HepG2 (cell line): ENCODE data around the gene C21orf58. TPM values are rescaled to one million over a fixed set of nuclear protein-coding genes. Genes with fewer than 3 reads are reported as not detected.

ENCODE experiments used
- ATAC-seq: fragments of 200-7000 bp; cut with Tn5 transposase; 3 replicates; pipeline ENCODE4 v1.9.1; 2020; ENCODE audit warnings: mild to moderate bottlenecking, moderate library complexity
- BruUV-seq: library from RNA; stranded (reverse); fragments of 400-500 nt; replicated peaks from 2 replicates; lab custom pipeline; 2021; lab: Mats Ljungman, UMichigan
- CTCF ChIA-PET: fragments of 300-600 bp; formaldehyde crosslinking; extraction: SDS; loops from one replicate; lab custom pipeline; 2021; ENCODE audit warnings: low total read pairs, inconsistent platforms, low intra/inter-chr PET ratio; lab: Yijun Ruan, JAX
- POLR2A ChIA-PET: fragments of 350-600 bp; sonication (Branson Sonifier 250); formaldehyde crosslinking; loops from one replicate; lab custom pipeline; 2020; ENCODE audit warnings: antibody characterized with exemption, inconsistent platforms; lab: Yijun Ruan, JAX
- DNase-seq: peaks from one replicate; pipeline ENCODE4 v3.0.0-alpha.2; 2015; ENCODE audit warnings: low spot score
- FAIRE-seq: peaks from 3 replicates; lab custom pipeline; 2011; peaks lifted over from hg19 to GRCh38; lab: Jason Lieb, UNC
- H2AFZ ChIP-seq: one replicate; pipeline ENCODE4 v1.6.1; 2011; ENCODE audit warnings: low read length, inconsistent platforms
- H3K27ac ChIP-seq: fragments of 300-600 bp; 3 replicates; pipeline ENCODE4 v1.8.0; 2011; ENCODE audit warnings: mixed run types, mild to moderate bottlenecking, mixed read lengths, low read length, inconsistent platforms; ENCODE audit not compliant: insufficient read depth; ENCODE audit errors: extremely low read length
- H3K27me3 ChIP-seq, 2 experiments: fragments of 200-600 bp in 1 of 2; 2 replicates in 1 of 2; 3 replicates in 1 of 2; pipeline versions ENCODE4 v1.6.0 to v1.8.0; 2011; ENCODE audit warnings: low read length in 2 of 2, mild to moderate bottlenecking in 2 of 2, moderate library complexity in 2 of 2, inconsistent platforms in 1 of 2; ENCODE audit not compliant: insufficient read depth in 2 of 2, control insufficient read depth in 1 of 2
- H3K36me3 ChIP-seq, 2 experiments: fragments of 200-600 bp in 1 of 2; replicated peaks in 1 of 2; 2 replicates in 1 of 2; 3 replicates in 1 of 2; pipeline versions ENCODE4 v1.5.1 to v1.8.0; 2011; ENCODE audit warnings: low read length in 2 of 2, inconsistent platforms in 1 of 2; ENCODE audit not compliant: insufficient read depth in 2 of 2, control insufficient read depth in 1 of 2
- H3K4me1 ChIP-seq: 2 replicates; pipeline ENCODE4 v1.5.1; 2012; ENCODE audit warnings: low read length, inconsistent platforms; ENCODE audit not compliant: insufficient read depth
- H3K4me2 ChIP-seq: 2 replicates; pipeline ENCODE4 v1.6.0; 2011; ENCODE audit warnings: low read depth, low read length, inconsistent platforms
- H3K4me3 ChIP-seq, 3 experiments: fragments of 200-600 bp in 1 of 3; sonication (generic), shearing (Covaris generic) in 1 of 3; replicated peaks in 1 of 3; 2 replicates each; pipeline ENCODE4 v1.5.1; 2011 to 2016; ENCODE audit warnings: low read length in 3 of 3, inconsistent platforms in 2 of 3, low read depth in 2 of 3, mild to moderate bottlenecking in 2 of 3, control low read depth in 1 of 3, mixed read lengths in 1 of 3; ENCODE audit not compliant: insufficient read depth in 1 of 3
- H3K79me2 ChIP-seq: one replicate; pipeline ENCODE4 v1.6.1; 2011; ENCODE audit warnings: low read length, inconsistent platforms; ENCODE audit not compliant: insufficient read depth
- H3K9ac ChIP-seq: 2 replicates; pipeline ENCODE4 v1.6.0; 2011; ENCODE audit warnings: mild to moderate bottlenecking, low read depth, low read length, inconsistent platforms; ENCODE audit not compliant: insufficient read depth
- H3K9me3 ChIP-seq: 2 replicates; pipeline ENCODE4 v1.5.1; 2012; ENCODE audit warnings: mild to moderate bottlenecking, low read length
- H4K20me1 ChIP-seq: 2 replicates; pipeline ENCODE4 v1.6.0; 2011; ENCODE audit warnings: inconsistent platforms, mild to moderate bottlenecking, low read length, moderate library complexity; ENCODE audit not compliant: insufficient read depth
- AHR ChIP-seq: IDR thresholded peaks from 2 replicates; pipeline ENCODE4 v1.6.1; 2018; ENCODE audit warnings: missing genetic modification reagents, missing compliant biosample characterization
- DMAP1 ChIP-seq: IDR thresholded peaks from 2 replicates; pipeline ENCODE4 v1.6.1; 2016
- DNMT3B ChIP-seq: conservative IDR thresholded peaks from 2 replicates; pipeline ENCODE4 v1.6.1; 2016; ENCODE audit warnings: missing biosample characterization, control low read depth
- ETV5 ChIP-seq: IDR thresholded peaks from 2 replicates; pipeline ENCODE4 v1.6.1; 2018; ENCODE audit warnings: missing biosample characterization, missing genetic modification reagents, inconsistent platforms, borderline replicate concordance
- FOSL2 ChIP-seq: sonication (generic); formaldehyde crosslinking; IDR thresholded peaks from 2 replicates; pipeline ENCODE4 v1.4.0; 2020; ENCODE audit warnings: missing genetic modification reagents
- GLI4 ChIP-seq: sonication (generic); formaldehyde crosslinking; IDR thresholded peaks from 2 replicates; pipeline ENCODE4 v1.5.1; 2020; ENCODE audit warnings: missing genetic modification reagents, mild to moderate bottlenecking, moderate library complexity, borderline replicate concordance
- HNF4G ChIP-seq, 2 experiments: sonication (generic) in 1 of 2; formaldehyde crosslinking in 1 of 2; IDR thresholded peaks; 2 replicates each; pipeline versions ENCODE4 v1.4.0 to v1.6.1; 2011 to 2020; ENCODE audit warnings: borderline replicate concordance in 2 of 2, low read depth in 2 of 2, mild to moderate bottlenecking in 2 of 2, low read length in 1 of 2, missing genetic modification reagents in 1 of 2, moderate library complexity in 1 of 2
- ISL2 ChIP-seq: sonication (generic); formaldehyde crosslinking; IDR thresholded peaks from 2 replicates; pipeline ENCODE4 v1.5.0; 2020; ENCODE audit warnings: missing genetic modification reagents
- MIXL1 ChIP-seq: IDR thresholded peaks from 2 replicates; pipeline ENCODE4 v1.6.1; 2016
- MTA3 ChIP-seq: sonication (generic); formaldehyde crosslinking; IDR thresholded peaks from 2 replicates; pipeline ENCODE4 v1.4.0; 2020; ENCODE audit warnings: missing genetic modification reagents
- PHF20 ChIP-seq: sonication (generic); formaldehyde crosslinking; IDR thresholded peaks from 2 replicates; pipeline ENCODE4 v1.5.0; 2020; ENCODE audit warnings: mild to moderate bottlenecking, missing genetic modification reagents
- SNAI1 ChIP-seq: sonication (generic); formaldehyde crosslinking; IDR thresholded peaks from 2 replicates; pipeline ENCODE4 v1.5.0; 2020; ENCODE audit warnings: mild to moderate bottlenecking, missing genetic modification reagents, borderline replicate concordance
- TBX3 ChIP-seq: fragments of 450-650 bp; IDR thresholded peaks from 2 replicates; pipeline ENCODE4 v1.6.1; 2017; ENCODE audit warnings: antibody characterized with exemption, mild to moderate bottlenecking, inconsistent platforms, borderline replicate concordance
- ZFP36L2 ChIP-seq: sonication (generic); formaldehyde crosslinking; IDR thresholded peaks from 2 replicates; pipeline ENCODE4 v1.4.0; 2020; ENCODE audit warnings: missing genetic modification reagents
- ZNF207 ChIP-seq: fragments of 450-650 bp; IDR thresholded peaks from 2 replicates; pipeline ENCODE4 v1.6.1; 2016; ENCODE audit warnings: antibody characterized with exemption, borderline replicate concordance
- ZNF747 ChIP-seq: sonication (generic); formaldehyde crosslinking; IDR thresholded peaks from 2 replicates; pipeline ENCODE4 v1.8.1; 2023; ENCODE audit warnings: missing genetic modification reagents, mild to moderate bottlenecking, borderline replicate concordance
- ZNF782 ChIP-seq: sonication (generic); formaldehyde crosslinking; IDR thresholded peaks from 2 replicates; pipeline ENCODE4 v1.4.0; 2020; ENCODE audit warnings: missing genetic modification reagents, mild to moderate bottlenecking, borderline replicate concordance
- ZNF788 ChIP-seq: sonication (generic); formaldehyde crosslinking; IDR thresholded peaks from 2 replicates; pipeline ENCODE4 v1.5.0; 2020; ENCODE audit warnings: mild to moderate bottlenecking, missing genetic modification reagents, borderline replicate concordance
- ZNF792 ChIP-seq: IDR thresholded peaks from 2 replicates; pipeline ENCODE4 v1.6.1; 2016
- ZSCAN29 ChIP-seq: sonication (generic); formaldehyde crosslinking; conservative IDR thresholded peaks from 2 replicates; pipeline ENCODE4 v1.4.0; 2020; ENCODE audit warnings: mild to moderate bottlenecking, missing genetic modification reagents
- WGBS: methylation state at CpG from one replicate; pipeline ENCODE4 v1.1.6; 2017; ENCODE audit warnings: low lambda C conversion rate; 5-methylcytosine and 5-hydroxymethylcytosine counted together
- in situ Hi-C: cut with HindIII; loops from 2 replicates; pipeline ENCODE4 v1.10.0; 2017; ENCODE audit warnings: low pct_unique_long_range_greater_than_20kb; ENCODE audit not compliant: extremely low pct_ligation_motif_present
- intact Hi-C: fragments of 100-400 bp; cut with micrococcal nuclease; formaldehyde crosslinking; loops from one replicate; pipeline ENCODE4 v1.10.0; 2022; ENCODE audit not compliant: unreplicated experiment
- polyA plus RNA-seq, 8 experiments: library from polyadenylated mRNA; depleted of rRNA in 3 of 8; stranded (reverse) in 7 of 8; unstranded in 1 of 8; fragments of >200 nt; fragmentation: Illumina TruSeq in 4 of 8; extraction: Trizol in 4 of 8; gene quantifications; 2 replicates each; pipeline versions ENCODE4 v1.2.1 to v1.2.3, GENCODE V29; 2011 to 2016; ENCODE audit warnings: low read depth in 4 of 8, missing spikeins in 1 of 8, mixed read lengths in 1 of 8; ENCODE audit not compliant: insufficient read depth in 1 of 8
- total RNA-seq, 5 experiments: library from RNA; depleted of rRNA; stranded (reverse); fragments of >200 nt; fragmentation: Illumina TruSeq; extraction: Trizol; gene quantifications; 2 replicates each; pipeline ENCODE4 v1.2.3, GENCODE V29; 2016; ENCODE audit warnings: low read depth in 1 of 5
- TF ChIP-seq, protein P1 (sequence below): IDR thresholded peaks from 2 replicates; pipeline ENCODE4 v1.6.1; 2012; ENCODE audit warnings: inconsistent platforms
- TF ChIP-seq, protein P2 (sequence below), 2 experiments: fragments of 450-650 bp in 1 of 2; sonication (generic) in 1 of 2; formaldehyde crosslinking; IDR thresholded peaks; 2 replicates each; pipeline versions ENCODE4 v1.5.0 to v1.8.0; 2020 to 2022; ENCODE audit warnings: mild to moderate bottlenecking in 1 of 2, missing genetic modification reagents in 1 of 2
- TF ChIP-seq, protein P3 (sequence below): sonication (generic); formaldehyde crosslinking; IDR thresholded peaks from 2 replicates; pipeline ENCODE4 v1.9.0; 2021; ENCODE audit warnings: missing genetic modification reagents, mild to moderate bottlenecking, borderline replicate concordance

Gene C21orf58
- total and polyA plus RNA-seq, 2 of the 13 experiments (the other 11 are each of a cell fraction or from before 2014, with no cell fraction given), result 3.5 to 6.8 TPM

DNA sequence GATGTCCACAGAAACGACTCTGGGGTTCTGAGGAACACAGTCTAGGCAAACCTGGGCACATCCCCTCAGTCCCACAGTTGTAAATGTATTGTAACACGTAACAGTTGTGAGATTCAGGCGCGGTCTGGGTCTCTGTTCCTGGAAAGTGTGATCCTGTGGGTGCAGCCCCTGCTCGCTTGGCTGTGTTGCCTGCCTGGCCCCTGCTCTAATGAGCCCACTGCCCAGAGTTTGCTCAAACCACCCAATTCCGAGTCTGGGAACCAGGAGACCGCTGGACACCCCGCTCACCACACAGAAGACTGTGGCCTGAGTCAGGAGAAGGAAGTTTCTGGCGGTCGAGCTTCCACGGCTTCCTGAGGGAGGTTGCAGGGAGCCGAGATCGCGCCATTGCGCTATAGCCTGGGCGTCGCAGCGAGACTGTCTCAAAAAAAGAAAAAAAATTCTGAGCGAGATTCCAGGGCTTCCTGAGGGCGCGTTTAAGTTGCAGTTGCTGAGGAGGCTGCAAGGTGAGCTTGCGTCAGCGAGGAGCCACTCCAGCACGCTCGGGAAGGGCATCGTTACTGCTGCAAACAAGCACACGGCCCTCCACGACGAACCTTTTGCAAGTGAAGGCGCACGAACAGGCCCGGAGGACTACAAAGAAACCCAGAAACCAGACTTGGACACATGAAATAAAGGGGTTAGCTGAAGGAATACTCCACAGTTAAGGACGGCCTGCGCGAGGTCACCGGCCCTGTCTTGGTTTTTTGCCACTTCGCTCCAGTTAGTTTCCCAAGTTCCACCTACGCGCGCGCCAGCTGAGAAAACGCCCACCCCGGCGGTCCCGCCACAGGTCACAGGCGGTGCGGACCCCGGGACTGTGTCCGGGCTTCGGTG lies 1.1 kb downstream of the C21orf58 start:
- ATAC-seq (no peak), DNase-seq (no peak), FAIRE-seq (no peak)
- Histone ChIP-seq H3K27me3 (no peaks in the 10 kb centered on the region; a peak in 1 of 5 replicates), H3K9me3 (no peaks in the 10 kb centered on the region), H4K20me1 (no peaks in the 10 kb centered on the region), H2AFZ (no peak overlapping the region), H3K27ac (peak overlapping the region; percentile 83), H3K4me1 (peaks cover 50% of the 10 kb centered on the region), H3K36me3 (peaks cover 1 to 4% of the 10 kb centered on the region in 2 experiments; a peak in 2 of 5 replicates), H3K4me2 (peak overlapping the region; percentile 92), H3K4me3 (peak overlapping the region; percentile 85 to 97 (median 95)), H3K79me2 (peaks cover 43% of the 10 kb centered on the region), H3K9ac (peak overlapping the region; percentile 91)
- POLR2A ChIA-PET, result interaction anchor here (0.8 to 1.6 kb wide), 2 partner anchors 26 to 313 kb away, joined by 3 to 5 read pairs; partner anchors contain the start of gene PRMT2
- CTCF ChIA-PET, result no interaction called here
- intact Hi-C loops, result loop anchor here (5.0 kb wide), 1 partner anchor 175 kb away; no protein-coding TSS in a partner anchor
- in situ Hi-C loops, result loop anchor here (5.0 kb wide), 1 partner anchor 35 kb away; the partner anchor contains the start of genes MCM3AP and YBEY
- TSS peak; percentile 70 for BruUV-seq
- 3% methylated on average over 21 of the region's 50 CpGs for WGBS
- no peak for TF ChIP-seq MIXL1 (CRISPR knock-in tag)
- no peak for TF ChIP-seq DNMT3B (CRISPR knock-in tag)
- no peak for TF ChIP-seq ZNF792 (CRISPR knock-in tag)
- TF ChIP-seq, protein P1, sequence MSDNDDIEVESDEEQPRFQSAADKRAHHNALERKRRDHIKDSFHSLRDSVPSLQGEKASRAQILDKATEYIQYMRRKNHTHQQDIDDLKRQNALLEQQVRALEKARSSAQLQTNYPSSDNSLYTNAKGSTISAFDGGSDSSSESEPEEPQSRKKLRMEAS, result 0 out of 2 replicates have a peak, but pooled peaks have one; percentile 13
- TF ChIP-seq GLI4 (CRISPR knock-in tag), result 0 out of 2 replicates have a peak, but pooled peaks have one; percentile 43
- no peak for TF ChIP-seq TBX3
- TF ChIP-seq ZFP36L2 (CRISPR knock-in tag), result no peak
- 0 out of 2 replicates have a peak, but pooled peaks have one; percentile 9 for TF ChIP-seq PHF20 (CRISPR knock-in tag)
- TF ChIP-seq FOSL2, result no peak
- no peak for TF ChIP-seq HNF4G (IDR thresholded peaks at IDR 0.05; ENCODE audit: borderline replicate concordance, low read depth, low read length)
- TF ChIP-seq HNF4G (CRISPR knock-in tag; IDR thresholded peaks at IDR 0.05; ENCODE audit: borderline replicate concordance, low read depth), result no peak
- TF ChIP-seq, protein P2, sequence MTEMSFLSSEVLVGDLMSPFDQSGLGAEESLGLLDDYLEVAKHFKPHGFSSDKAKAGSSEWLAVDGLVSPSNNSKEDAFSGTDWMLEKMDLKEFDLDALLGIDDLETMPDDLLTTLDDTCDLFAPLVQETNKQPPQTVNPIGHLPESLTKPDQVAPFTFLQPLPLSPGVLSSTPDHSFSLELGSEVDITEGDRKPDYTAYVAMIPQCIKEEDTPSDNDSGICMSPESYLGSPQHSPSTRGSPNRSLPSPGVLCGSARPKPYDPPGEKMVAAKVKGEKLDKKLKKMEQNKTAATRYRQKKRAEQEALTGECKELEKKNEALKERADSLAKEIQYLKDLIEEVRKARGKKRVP (CRISPR knock-in tag; IDR thresholded peaks at IDR 0.05), result 0 out of 4 replicates have a peak, but pooled peaks of 1 of the 2 experiments have one; percentile 39
- no peak for TF ChIP-seq AHR (CRISPR knock-in tag)
- no peak for TF ChIP-seq ZNF207
- TF ChIP-seq ISL2, result 0 out of 2 replicates have a peak, but pooled peaks have one; percentile 12
- TF ChIP-seq ETV5, result no peak
- no peak for TF ChIP-seq ZNF782
- no peak for TF ChIP-seq MTA3 (CRISPR knock-in tag)
- no peak for TF ChIP-seq ZNF747 (CRISPR knock-in tag)
- no peak for TF ChIP-seq SNAI1 (CRISPR knock-in tag)
- TF ChIP-seq, protein P3, sequence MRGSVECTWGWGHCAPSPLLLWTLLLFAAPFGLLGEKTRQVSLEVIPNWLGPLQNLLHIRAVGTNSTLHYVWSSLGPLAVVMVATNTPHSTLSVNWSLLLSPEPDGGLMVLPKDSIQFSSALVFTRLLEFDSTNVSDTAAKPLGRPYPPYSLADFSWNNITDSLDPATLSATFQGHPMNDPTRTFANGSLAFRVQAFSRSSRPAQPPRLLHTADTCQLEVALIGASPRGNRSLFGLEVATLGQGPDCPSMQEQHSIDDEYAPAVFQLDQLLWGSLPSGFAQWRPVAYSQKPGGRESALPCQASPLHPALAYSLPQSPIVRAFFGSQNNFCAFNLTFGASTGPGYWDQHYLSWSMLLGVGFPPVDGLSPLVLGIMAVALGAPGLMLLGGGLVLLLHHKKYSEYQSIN (CRISPR knock-in tag), result no peak
- peak; percentile 32; the same call in 1 of the 2 replicates for TF ChIP-seq DMAP1 (CRISPR knock-in tag)
- peak; percentile 29; the same call in 1 of the 2 replicates for TF ChIP-seq ZNF788
- no peak for TF ChIP-seq ZSCAN29 (CRISPR knock-in tag)
